Measurements from ENCODE around the gene ELOVL2. TPM values are rescaled to one million over a fixed set of nuclear protein-coding genes. Genes with fewer than 3 reads are reported as not detected.

Gene ELOVL2
- total and polyA plus RNA-seq, 4 donors: 0.81 to 1.5 TPM; not detected in 2

Other genes with a start within 250 kb of the ELOVL2 start
- under 1 TPM; 0.12 to 0.29 TPM for gene MAK, start 205.8 kb downstream of the ELOVL2 start, total RNA-seq
- under 1 TPM; 0.03 to 0.63 TPM for gene MAK, start 205.8 kb downstream of the ELOVL2 start, polyA plus RNA-seq
- gene GCM2, start 162.3 kb downstream of the ELOVL2 start, total RNA-seq: not detected
- gene GCM2, start 162.3 kb downstream of the ELOVL2 start, polyA plus RNA-seq: not detected
- 1 to 10 TPM; 1.3 to 2.0 TPM for gene SYCP2L, start 157.3 kb downstream of the ELOVL2 start, total RNA-seq
- under 1 TPM in 1 of 2 donors, not detected in 1; 0.95 TPM for gene SYCP2L, start 157.3 kb downstream of the ELOVL2 start, polyA plus RNA-seq
- 1 to 10 TPM; 9.5 to 9.8 TPM for gene SMIM13, start 49.5 kb upstream of the ELOVL2 start, total RNA-seq
- gene SMIM13, start 49.5 kb upstream of the ELOVL2 start, polyA plus RNA-seq: 1 to 10 TPM; 2.5 to 5.4 TPM
- under 1 TPM in 1 of 2 donors, not detected in 1; 0.12 TPM for gene ERVFRD-1, start 67.4 kb upstream of the ELOVL2 start, total RNA-seq
- not detected for gene ERVFRD-1, start 67.4 kb upstream of the ELOVL2 start, polyA plus RNA-seq
- gene NEDD9, start 188.4 kb upstream of the ELOVL2 start, total RNA-seq: 100 to 1,000 TPM in 1 of 2 donors, 10 to 100 TPM in 1; 49.8 to 252 TPM
- 10 to 100 TPM; 11.3 to 26.9 TPM for gene NEDD9, start 188.4 kb upstream of the ELOVL2 start, polyA plus RNA-seq

Data from aorta (tissue), 4 donors.